ENCODE results near the gene RIPOR1.
A peak's percentile ranks its signal among the peaks of the same experiment; 100 is the strongest.
"Not testable (repeated sequence)": the region's sequence is repeated elsewhere in the genome, so short reads cannot be mapped to it uniquely, and the experiment has no call there.

Gene RIPOR1, protein sequence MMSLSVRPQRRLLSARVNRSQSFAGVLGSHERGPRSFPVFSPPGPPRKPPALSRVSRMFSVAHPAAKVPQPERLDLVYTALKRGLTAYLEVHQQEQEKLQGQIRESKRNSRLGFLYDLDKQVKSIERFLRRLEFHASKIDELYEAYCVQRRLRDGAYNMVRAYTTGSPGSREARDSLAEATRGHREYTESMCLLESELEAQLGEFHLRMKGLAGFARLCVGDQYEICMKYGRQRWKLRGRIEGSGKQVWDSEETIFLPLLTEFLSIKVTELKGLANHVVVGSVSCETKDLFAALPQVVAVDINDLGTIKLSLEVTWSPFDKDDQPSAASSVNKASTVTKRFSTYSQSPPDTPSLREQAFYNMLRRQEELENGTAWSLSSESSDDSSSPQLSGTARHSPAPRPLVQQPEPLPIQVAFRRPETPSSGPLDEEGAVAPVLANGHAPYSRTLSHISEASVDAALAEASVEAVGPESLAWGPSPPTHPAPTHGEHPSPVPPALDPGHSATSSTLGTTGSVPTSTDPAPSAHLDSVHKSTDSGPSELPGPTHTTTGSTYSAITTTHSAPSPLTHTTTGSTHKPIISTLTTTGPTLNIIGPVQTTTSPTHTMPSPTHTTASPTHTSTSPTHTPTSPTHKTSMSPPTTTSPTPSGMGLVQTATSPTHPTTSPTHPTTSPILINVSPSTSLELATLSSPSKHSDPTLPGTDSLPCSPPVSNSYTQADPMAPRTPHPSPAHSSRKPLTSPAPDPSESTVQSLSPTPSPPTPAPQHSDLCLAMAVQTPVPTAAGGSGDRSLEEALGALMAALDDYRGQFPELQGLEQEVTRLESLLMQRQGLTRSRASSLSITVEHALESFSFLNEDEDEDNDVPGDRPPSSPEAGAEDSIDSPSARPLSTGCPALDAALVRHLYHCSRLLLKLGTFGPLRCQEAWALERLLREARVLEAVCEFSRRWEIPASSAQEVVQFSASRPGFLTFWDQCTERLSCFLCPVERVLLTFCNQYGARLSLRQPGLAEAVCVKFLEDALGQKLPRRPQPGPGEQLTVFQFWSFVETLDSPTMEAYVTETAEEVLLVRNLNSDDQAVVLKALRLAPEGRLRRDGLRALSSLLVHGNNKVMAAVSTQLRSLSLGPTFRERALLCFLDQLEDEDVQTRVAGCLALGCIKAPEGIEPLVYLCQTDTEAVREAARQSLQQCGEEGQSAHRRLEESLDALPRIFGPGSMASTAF
- long read RNA-seq, donor 1, partial matches to known transcripts = 11 of 11 reads
- long read RNA-seq, donor 1, other reads (novel, unspliced or antisense) = 0 of 11 reads
- long read RNA-seq, donor 2, partial matches to known transcripts = 21 of 23 reads
- long read RNA-seq, donor 2, other reads (novel, unspliced or antisense) = 0 of 23 reads
- long read RNA-seq, donor 3, partial matches to known transcripts = 32 of 32 reads
- long read RNA-seq, donor 3, other reads (novel, unspliced or antisense) = 0 of 32 reads
- long read RNA-seq, donor 4, full-length matches to known transcripts = 4 of 94 reads
- long read RNA-seq, donor 4, partial matches to known transcripts = 83 of 94 reads
- long read RNA-seq, donor 4, other reads (novel, unspliced or antisense) = 7 of 94 reads
- long read RNA-seq, donor 5, partial matches to known transcripts = 16 of 21 reads
- long read RNA-seq, donor 5, other reads (novel, unspliced or antisense) = 5 of 21 reads
- long read RNA-seq, donor 6, partial matches to known transcripts = 117 of 119 reads
- long read RNA-seq, donor 6, other reads (novel, unspliced or antisense) = 0 of 119 reads
- long read RNA-seq, donor 7 = 0 reads
- long read RNA-seq, donor 8, partial matches to known transcripts = 40 of 41 reads
- long read RNA-seq, donor 8, other reads (novel, unspliced or antisense) = 0 of 41 reads

DNA sequence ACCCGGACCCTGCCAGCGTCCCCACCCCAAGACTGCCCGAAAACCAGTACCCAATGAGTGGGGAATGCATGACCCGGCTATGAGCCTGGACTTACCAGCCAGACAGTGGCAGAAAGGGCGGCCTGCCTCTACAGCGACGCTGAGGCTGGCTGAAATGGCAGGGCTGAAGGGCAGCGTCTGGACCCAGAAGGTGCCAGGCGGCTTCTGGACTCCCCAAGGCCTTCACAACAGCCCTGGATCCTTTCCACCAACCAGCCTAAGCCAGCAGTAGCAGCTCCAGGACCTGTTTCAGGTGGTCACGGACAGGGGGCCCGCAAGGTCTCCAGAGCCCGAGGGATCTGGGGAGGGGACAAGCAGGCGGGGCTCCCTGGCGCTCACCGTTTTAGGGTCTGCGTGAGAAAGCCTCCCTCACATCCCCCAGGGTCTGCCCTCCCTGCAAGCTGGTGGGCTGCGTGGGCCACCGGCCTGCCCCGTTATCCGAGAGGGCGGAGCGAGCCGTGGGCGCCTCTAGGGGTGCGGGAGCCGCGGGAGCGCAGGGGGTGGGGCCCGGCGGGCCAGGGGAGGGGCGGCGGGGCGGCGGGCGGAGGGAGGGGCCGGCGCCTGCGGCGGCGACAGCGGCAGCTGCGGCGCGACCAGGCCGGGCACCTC lies at the start of gene RIPOR1:
Gene RIPOR1, plus strand, starts transcription at position 608 of the 648 bp plus-strand sequence. CDS start 9,618 bp downstream, outside the sequence.
- peak; percentile 76 for DNase-seq

DNA sequence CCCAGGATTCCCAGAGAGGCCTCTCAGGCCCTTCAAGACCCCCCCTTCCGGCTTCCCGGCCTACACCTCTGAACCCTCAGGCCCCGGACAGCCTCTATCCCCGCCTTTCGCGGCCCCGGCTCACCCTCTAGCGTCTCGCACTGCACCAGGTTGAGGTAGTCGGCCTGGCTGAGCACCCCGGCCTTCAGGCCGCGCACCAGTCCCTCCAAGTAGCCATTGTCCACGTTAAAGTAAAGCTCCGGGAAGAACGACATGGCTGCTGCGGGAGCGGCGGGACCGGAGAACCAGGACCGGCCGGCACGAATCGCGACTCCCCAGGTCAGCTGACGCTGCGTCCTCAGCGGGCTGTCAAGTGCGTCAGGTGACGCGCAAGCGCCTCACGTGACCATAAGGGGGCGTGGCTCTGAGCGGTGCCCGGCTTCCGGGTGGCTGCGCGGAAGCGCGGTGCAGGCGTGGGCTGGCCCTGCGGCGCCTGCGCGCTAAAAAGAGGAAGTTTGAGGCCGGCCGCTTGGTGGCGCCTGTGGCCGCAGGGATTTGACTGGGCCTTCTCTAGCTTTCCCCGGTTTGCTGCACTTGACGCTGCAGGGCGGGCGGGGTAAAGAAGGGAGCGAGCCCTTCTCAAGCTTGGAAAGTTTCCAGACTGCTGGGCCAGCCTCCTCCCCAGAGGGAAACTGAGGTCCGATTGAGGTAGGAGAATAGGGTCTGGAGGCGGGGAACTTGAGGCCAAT lies 47.6 kb upstream of the RIPOR1 start, which contains the start of gene ATP6V0D1:
Gene ATP6V0D1, minus strand, starts transcription at position 325 of the 728 bp plus-strand sequence. Its CDS starts 71 bp downstream, at position 254.
- DNase-seq = peak; percentile 98

DNA sequence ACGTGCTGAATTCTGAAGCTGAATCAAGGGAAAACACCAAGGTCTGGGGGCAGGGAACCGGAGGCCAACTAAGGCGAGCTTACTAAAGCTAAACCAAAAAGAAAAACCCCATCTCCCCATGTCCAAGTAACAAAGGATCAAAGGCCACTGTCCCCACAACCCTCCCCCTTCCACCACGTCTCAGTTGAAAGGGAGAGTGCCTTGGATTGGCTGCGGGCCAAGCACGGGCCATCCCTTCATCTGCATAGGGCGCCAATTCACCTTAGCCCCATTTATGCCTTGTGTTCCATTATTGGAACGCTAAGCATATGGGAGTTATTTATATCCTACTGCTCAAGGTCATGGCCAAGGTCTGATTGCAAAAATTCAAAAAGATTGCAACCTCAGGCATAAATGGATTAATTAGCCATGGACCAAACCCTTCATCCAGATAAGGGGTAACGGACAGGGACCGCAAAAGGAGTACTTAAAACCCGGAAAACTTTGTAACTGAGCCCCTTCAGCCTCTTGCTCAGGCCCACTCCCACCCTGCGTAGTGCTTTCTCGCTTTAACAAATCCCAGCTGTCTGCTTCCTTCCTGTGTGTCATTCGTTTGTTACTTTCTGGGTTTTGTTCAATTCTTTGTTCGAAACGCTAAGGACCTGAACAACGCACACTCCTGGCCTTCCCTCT lies 46.9 kb upstream of the RIPOR1 start:
- DNase-seq = peak; percentile 38

DNA sequence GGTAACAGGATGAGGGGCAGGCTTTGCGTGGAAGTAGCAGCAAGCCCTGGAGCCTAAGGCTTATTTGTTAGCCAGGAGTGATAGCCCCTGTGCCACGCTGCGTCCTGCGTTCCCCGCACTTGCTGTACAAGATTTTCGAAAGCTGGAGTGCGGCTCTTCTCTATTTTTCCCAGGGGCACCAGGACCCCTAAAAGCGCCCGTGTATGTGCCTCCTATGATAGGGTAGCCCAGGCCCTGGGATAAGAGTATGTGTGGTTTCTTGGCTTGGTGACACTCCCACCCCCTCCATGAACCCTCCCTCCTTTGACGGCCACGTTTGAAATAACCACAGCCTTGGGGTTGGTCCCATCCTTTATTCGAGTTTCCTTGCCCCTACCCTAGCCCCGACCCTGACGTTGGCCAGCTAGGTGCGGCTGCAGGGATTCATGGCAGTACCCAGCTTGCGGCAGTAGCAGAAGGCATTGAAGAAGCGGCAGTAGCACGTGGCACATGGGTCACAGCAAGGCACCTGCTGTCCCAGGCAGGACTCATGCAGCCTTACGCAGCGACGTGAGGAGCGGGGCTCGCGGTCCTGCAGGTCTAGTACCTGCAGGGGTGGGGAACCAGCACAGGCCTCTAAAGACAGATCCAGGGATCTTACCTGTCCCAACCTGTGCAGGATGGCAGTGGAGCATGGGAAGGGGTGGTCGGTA lies 46.2 kb upstream of the RIPOR1 start:
- no peak for DNase-seq

DNA sequence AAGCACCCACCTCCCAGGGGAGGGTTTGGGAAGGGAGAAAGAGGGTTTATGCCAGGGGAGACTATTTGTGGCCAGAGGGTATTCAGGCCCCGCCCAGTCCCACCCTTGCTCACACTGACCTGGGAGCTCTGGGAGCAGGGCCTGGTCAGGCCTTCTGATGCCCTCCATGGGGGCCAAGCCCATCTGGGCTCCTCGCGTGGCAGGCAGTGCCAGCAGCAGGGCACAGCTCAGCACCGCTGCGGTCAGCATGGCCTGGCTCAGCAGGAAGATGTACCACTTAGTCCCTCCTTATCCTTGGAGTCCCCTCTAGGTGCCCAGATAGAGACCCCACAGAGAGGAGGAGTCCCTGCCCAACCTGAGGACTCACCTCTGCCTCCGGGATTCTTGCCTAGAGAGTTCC lies 45.5 kb upstream of the RIPOR1 start, which contains the start of gene AGRP:
Gene AGRP, minus strand, starts transcription at position 398 of the 400 bp plus-strand sequence. Its CDS starts 149 bp downstream, at position 249.
- no peak for DNase-seq

DNA sequence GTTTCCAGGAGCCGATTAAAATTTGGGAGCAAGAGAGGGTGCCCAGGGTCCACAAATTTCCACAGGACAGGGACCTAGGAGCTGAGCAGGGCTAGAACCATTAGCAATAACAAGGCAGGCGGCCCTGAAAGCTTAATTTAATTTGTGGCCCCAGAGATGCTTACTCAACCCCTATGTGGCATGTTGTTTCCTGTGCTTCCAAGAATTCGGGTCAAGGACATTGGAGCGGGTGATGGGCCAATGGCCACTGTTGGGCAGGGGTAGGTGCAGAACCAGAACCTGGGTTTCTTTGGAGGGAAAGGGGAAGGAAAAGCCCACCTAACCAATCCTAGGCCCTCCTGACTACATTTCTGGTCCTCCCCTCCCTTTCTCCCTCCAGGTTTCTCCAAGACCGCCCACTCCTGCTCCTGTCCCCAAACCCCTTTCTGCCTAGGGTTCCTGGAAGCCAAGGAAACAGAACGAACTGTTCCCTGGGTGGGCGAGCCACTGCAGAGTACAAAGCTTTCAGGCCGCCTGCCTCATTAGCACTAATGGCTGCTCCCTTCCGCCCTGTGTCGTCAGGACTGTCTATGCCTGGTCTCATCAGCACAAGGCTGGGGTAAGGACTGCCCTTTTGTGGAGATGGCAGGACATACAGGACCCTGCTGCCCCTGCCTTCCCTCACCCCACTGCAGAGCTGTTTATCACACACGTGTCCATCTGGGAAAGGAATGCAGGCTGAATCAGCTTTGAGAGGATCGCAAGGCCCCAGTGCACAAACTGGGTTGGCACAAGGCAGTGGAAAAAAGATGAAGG lies 44.7 kb upstream of the RIPOR1 start:
- no peak for DNase-seq

DNA sequence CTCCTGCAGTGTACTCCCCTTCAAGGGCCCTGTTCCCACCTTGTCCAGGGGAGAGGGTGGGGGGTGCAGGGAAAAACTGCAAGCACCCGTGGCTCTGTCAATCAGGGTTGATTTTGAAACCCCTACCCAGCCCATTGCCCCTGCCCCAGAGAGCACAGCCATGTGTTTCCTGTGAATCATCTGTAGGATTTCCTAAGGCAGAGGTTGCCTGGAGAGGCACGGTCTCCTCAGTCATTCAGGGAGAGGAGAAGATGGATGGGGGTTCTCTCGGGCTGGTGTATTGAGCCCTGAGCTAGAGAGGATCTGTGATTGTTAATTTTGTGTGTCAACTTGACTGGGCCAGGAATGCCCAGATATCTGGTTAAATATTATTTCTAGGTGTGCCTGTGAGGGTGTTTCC lies 41.8 kb upstream of the RIPOR1 start:
- no peak for DNase-seq

DNA sequence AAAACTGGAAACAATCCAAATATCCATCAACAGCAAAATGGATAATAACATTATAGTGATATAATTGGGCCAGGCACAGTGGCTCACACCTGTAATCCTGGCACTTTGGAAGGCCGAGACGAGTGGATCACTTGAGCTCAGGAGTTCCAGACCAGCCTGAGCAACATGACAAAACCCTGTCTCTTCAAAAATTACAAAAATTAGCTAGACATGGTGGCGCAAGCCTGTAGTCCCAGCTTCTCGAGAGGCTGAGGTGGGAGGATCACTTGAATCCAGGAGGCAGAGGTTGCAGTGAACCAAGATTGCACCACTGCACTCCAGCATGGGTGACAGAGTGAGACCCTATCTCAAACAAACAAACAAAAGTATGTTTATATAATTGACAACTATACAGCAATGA lies 41.1 kb upstream of the RIPOR1 start:
- DNase-seq = not testable (repeated sequence)

DNA sequence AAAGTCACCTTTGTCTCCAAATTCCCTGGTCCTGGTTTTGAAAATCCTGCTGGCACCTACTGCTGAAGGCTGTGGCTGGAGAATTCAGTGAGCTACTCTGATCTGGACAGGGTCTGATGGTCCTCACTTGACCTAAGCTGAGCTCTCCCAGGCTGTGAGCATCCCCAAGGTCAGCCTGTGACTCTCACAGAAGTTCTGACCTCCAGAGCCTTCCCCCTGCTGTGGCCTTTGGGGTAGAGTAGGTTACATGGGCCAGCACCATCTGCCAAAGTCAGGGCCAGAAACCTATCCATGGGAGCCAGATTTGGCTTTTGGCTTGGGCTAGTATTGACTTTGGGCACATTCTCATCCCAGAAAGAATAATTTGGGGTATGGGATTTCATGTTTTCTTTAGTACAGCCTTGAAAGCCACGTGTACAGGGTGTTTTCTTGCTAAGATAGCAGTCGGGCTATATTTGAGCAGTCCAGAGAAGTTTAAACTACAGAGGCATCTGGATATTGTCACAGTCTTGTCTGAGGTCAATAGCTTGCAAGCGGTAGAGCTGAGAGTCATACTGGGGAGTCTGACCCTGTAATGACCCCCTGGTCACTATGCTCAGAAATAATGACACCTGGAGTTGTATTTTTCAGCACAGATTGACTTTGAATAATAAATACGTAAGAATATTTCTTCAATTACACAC lies 39.1 kb upstream of the RIPOR1 start:
- DNase-seq = no peak

DNA sequence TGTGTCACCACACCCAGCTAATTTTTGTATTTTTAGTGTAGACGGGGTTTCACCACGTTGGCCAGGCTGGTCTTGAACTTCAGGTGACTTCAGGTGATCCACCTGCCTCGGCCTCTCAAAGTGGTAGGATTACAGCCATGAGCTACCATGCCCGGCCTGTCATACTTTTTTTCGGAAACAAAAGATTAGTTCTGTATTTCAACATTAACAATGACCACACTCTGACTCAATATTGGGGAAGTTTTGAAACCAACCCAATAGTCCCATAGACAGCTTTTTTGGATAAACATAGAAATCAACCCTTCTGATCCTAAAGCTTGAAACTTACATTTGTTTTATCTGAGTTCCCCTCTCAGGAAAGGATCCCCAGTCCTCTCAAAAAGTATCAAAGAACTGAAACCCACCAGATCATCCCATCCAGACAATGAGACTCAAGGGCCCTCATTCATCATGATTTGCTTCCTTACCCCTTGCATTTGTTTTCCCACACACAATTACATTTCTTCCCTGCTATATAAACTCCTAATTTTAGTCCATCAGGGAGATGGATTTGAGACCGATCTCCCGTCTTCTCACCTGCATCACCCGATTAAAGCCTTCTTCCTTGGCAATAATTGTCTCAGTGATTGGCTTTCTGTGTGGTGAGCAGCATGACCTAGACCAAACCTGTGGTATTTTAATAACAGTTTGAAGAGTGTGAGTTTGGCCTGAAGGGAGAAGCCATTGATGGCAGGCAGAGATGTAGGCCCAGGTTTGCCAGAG lies 38.1 kb upstream of the RIPOR1 start:
- no peak for DNase-seq

DNA sequence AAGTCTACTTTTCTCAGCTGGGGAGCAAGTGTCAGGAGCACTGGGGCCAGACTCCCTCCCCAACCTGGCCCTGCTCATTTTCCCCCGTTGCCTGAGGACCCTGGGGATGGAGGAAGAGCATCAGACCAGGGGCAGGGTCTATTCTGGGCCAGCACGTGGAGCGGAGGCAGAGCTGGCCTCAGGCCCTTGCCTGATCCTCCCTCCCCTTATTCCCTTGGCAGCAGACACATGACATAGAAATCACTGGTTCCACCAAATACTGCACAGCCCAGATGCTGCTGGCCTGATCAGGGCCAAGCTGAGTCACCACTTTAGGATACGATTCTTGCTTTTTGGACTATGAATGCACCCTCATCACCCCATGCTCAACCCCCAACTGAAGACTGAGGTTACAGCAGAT lies 29.5 kb upstream of the RIPOR1 start:
- no peak for DNase-seq

DNA sequence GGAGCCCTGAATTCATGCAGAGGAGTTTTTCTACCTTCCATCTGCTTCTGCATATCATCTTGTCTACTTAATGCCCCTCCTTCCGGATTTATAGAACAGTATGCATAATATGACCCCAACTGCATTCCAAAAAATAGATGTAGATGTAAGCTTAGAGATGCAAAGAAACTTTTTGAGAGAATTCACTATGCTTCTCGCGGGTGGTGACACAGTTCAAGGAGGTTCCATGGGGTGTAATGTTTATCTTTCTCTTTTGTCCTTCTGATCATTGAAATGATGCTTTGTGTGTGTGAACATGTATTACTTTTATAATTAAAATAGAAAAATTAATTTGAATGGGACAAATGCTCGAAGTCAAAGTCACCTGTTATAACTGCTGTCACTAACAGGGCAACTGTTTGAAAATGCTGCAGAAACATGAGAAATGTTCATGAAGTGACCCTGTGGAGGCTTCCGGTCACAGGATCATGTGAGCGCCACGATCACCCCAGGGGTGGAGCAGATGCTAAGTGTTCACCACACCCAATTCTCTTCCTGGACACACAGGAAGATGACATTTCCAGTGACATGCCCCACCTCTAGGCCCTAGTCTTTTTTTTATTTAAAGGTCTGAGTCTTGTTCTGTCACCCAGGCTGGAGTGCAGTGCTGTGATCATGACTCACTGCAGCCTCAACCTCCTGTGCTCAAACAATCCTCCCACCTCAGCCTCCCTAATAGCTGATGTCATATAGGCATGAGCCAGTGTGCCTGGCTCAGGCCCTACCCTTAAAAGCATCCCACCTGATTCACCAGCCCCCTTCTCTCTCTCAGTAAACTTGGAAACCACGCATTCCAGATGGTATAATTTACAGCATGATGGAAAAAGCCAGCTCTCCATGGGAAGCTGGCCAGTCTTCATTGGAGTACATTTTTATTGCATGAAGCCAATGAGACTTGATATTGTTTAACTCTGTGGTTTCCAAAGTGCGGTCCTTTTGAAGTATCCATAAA lies 24.3 kb upstream of the RIPOR1 start:
- DNase-seq = no peak

DNA sequence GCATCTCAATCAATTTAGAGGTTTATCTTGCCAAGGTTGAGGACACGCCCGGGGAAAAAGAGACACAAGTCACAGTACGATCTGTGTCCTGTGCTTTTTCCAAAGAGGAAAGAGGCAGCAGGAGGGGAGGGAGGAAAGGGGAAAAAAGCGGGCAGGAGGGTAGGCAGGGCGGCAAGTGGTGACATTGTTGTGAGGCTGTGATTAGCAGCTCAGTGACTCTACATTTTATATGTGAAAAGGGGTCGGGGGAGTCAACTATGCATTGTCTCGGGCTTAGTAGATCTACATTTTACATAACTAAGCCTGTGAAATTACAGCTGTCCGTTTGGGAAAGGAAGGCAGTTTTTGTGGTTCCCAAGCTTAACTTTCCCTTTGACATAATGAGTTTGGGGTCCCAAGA lies 22.2 kb upstream of the RIPOR1 start:
- DNase-seq = no peak

DNA sequence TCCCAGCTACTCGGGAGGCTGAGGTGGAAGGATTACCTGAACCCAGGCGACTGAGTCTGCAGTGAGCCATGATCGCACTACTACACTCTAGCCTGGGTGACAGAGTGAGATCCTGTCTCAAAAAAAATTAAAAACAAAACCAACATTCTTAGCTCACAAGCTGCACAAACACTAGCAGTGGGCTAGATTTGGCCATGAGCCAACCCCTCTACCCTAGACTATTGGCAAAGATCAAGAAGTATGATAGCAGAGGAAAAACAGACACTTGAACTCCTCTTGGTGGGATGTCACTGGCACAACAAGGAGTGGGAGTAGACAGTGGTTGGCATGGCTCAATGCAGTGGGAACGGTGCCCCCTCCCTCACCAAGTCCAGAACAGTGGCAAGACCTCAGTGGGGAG lies 19.6 kb upstream of the RIPOR1 start:
- DNase-seq = no peak

DNA sequence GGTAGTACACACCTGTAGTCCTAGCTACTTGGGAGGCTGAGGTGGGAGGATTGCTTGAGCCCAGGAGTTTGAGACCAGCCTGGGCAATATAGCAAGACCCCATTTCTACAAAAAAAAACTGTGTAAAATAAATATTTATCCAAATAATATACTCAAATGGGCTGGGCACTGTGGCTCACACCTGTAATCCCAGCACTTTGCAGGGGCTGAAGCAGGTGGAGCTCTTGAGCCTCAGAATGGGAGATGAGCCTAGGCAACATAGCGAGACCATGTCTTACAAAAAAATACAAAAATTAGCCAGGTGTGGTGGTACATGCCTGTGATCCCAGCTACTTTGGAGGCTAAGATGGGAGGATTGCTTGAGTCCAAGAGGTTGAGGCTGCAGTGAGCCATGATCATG lies 14.7 kb upstream of the RIPOR1 start:
- DNase-seq = not testable (repeated sequence)
